ENCODE results near the gene GNG3.
"Not testable (repeated sequence)": the region's sequence is repeated elsewhere in the genome, so short reads cannot be mapped to it uniquely, and the experiment has no call there.

GNG3 gene

GRCh38 chr11:62687508-62688396 is 19.7 kb upstream of the GNG3 start:
- no peak for DNase-seq (ENCODE audit: low spot score)

- DNase-seq (ENCODE audit: low spot score), result no peak
These were observed 19.0 kb upstream of the GNG3 start for GRCh38 chr11:62688491-62688890.

- peak; percentile 32 for DNase-seq (ENCODE audit: low spot score)
These were observed 17.9 kb upstream of the GNG3 start, which contains the start of gene LRRN4CL for GRCh38 chr11:62689421-62690183. TSS of gene LRRN4CL (minus strand) at chr11:62689530. CDS start at chr11:62688508, 1,022 bp downstream.

- not testable (repeated sequence) for DNase-seq (ENCODE audit: low spot score)
These were observed 13.9 kb upstream of the GNG3 start for GRCh38 chr11:62693624-62694023.

- peak; percentile 87 for DNase-seq (ENCODE audit: low spot score)
These were observed 12.9 kb upstream of the GNG3 start for GRCh38 chr11:62694455-62695167.

- no peak for DNase-seq (ENCODE audit: low spot score)
These were observed 5.2 kb upstream of the GNG3 start for GRCh38 chr11:62702246-62702645.

GRCh38 chr11:62703921-62704320 is 3.6 kb upstream of the GNG3 start:
- not testable (repeated sequence) for DNase-seq (ENCODE audit: low spot score)

- peak; percentile 11 for DNase-seq (ENCODE audit: low spot score)
These were observed 2.1 kb upstream of the GNG3 start for GRCh38 chr11:62705413-62705812.

GRCh38 chr11:62705880-62706849 is 1.3 kb upstream of the GNG3 start:
- peak; percentile 97 for DNase-seq (ENCODE audit: low spot score)

- peak; percentile 11 for DNase-seq (ENCODE audit: low spot score)
These were observed 627 bp upstream of the GNG3 start for GRCh38 chr11:62706850-62707247.

- DNase-seq (ENCODE audit: low spot score), result peak; percentile 11
These were observed 916 bp downstream of the GNG3 start for GRCh38 chr11:62708392-62708791.

GRCh38 chr11:62708793-62709192 is 1.3 kb downstream of the GNG3 start:
- DNase-seq (ENCODE audit: low spot score), result peak; percentile 18

GRCh38 chr11:62709247-62710000 is 1.9 kb downstream of the GNG3 start:
- peak; percentile 99 for DNase-seq (ENCODE audit: low spot score)

GRCh38 chr11:62710001-62710345 is 2.5 kb downstream of the GNG3 start:
- no peak for DNase-seq (ENCODE audit: low spot score)

GRCh38 chr11:62712276-62712812 is 4.9 kb downstream of the GNG3 start:
- DNase-seq (ENCODE audit: low spot score), result no peak

GRCh38 chr11:62712861-62713260 is 5.4 kb downstream of the GNG3 start:
- no peak for DNase-seq (ENCODE audit: low spot score)

GRCh38 chr11:62713343-62713742 is 5.9 kb downstream of the GNG3 start:
- no peak for DNase-seq (ENCODE audit: low spot score)

- DNase-seq (ENCODE audit: low spot score), result no peak
These were observed 8.0 kb downstream of the GNG3 start for GRCh38 chr11:62715150-62716130.

- no peak for DNase-seq (ENCODE audit: low spot score)
These were observed 8.7 kb downstream of the GNG3 start for GRCh38 chr11:62716206-62716605.

All from Ammon's horn (tissue), 1 donor.